Right lung (tissue), 5 donors: ENCODE results near the gene FOSL1. TPM values are rescaled to one million over a fixed set of nuclear protein-coding genes. Genes with fewer than 3 reads are reported as not detected.

Experiments used
- DNase-seq, 2 donors: peaks; one replicate each; pipeline ENCODE4 v3.0.0-alpha.2; 2013
- polyA plus RNA-seq, 5 donors: library from polyadenylated mRNA; unstranded; fragments of 120-200 nt; gene quantifications; one replicate each; pipeline versions ENCODE4 v1.2.1 to v1.2.3, GENCODE V29; 2013; ENCODE audit warnings: inconsistent platforms in 1 of 5, low replicate concordance in 1 of 5; ENCODE audit not compliant: insufficient read length in 5 of 5, insufficient read depth in 1 of 5

The FOSL1 gene
- polyA plus RNA-seq, 5 donors, result 0.12 to 0.19 (median 0.13) TPM; not detected in 2

DNA sequence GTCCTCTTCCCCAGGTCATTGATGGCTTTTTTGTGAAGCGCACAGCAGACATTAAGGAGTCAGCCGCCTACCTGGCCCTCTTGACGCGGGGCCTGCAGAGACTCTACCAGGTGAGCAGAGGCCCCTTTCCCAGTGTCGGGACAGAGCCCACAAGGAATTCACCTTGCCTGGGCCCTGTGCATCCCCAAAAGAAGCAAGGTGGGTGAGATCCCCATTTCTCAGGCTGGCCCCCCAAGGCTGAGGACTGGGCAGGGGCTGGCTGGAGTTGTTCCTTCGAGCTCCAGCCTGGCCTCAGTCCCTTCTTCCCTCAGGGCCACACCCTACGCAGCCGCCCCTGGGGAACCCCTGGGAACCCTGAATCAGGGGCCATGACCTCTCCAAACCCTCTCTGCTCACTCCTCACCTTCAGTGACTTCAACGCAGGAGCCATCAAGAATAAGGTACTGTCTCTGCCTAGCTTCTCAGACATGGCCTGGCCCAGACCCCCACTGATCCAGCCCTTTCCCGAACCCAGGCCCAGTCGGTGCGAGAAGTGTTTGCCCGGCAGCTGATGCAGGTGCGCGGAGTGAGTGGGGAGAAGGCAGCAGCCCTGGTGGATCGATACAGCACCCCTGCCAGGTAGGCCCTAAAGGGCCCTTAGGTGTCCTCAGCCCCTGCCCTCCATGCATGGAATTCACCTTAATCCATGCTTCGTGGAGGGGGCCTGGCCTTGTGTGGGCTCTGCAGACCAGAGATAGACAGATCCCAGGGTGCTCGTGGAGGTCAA is 35.3 kb downstream of the FOSL1 start:
- no peak for DNase-seq

GRCh38 chr11:65863889-65864705 is 36.1 kb downstream of the FOSL1 start:
- DNase-seq, result no peak

GRCh38 chr11:65862941-65863888 is 37.0 kb downstream of the FOSL1 start:
- no peak for DNase-seq

DNA sequence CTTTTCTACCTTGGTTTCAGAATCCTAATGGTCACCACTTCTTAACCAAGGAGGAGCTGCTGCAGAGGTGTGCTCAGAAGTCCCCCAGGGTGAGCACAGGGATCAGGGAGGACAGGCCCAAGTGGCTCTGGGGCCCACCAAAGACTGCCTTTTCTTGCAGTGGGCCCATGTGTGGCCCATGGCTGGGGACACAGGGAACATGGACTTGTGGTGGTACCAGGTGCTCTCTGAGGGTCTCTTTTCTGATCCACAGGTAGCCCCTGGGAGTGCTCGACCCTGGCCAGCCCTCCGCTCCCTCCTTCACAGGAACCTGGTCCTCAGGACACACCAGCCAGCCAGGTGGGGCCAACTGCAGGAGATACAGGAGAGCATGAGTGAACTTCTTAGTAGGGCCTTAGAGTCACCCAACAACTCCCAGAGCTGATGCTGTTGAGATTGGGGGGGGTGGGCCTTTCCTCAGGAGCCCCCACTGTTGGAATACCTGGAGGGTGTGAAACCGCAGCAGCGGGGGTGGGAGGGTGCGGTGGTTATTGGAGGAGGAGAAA is 37.9 kb downstream of the FOSL1 start:
- no peak for DNase-seq

- no peak for DNase-seq
Measured at GRCh38 chr11:65861533-65862183, 38.5 kb downstream of the FOSL1 start.

GRCh38 chr11:65861165-65861505 is 39.1 kb downstream of the FOSL1 start:
- DNase-seq, result no peak

- DNase-seq, result peak; percentile 92 to 95
Measured at GRCh38 chr11:65860278-65861164, 39.7 kb downstream of the FOSL1 start, which contains the start of gene MUS81. Gene MUS81, plus strand, starts transcription at chr11:65860433. Its CDS starts 321 bp downstream, at chr11:65860754.

DNA sequence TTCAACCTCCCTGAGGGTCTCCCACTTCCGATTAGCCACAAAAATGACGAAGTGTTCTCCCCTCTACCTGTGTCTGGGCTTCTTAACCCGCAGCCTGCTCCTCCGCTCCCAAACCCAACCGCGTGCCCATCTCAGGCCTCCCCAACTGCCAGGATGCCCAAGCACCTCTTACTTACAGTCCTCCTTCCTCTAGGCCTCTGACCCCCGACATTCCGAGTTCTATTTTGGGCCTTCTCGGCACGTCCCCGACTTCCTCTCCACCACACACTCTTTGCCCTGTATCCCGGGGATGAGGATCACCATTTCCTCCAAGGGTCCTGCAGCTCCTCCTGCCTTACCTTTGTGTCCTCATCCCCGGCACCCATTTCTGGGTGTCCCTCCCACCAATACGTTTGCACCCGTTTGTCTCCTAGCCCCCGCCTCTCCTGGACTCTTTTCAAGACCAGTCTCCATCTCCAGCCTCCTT is 40.3 kb downstream of the FOSL1 start:
- no peak for DNase-seq

DNA sequence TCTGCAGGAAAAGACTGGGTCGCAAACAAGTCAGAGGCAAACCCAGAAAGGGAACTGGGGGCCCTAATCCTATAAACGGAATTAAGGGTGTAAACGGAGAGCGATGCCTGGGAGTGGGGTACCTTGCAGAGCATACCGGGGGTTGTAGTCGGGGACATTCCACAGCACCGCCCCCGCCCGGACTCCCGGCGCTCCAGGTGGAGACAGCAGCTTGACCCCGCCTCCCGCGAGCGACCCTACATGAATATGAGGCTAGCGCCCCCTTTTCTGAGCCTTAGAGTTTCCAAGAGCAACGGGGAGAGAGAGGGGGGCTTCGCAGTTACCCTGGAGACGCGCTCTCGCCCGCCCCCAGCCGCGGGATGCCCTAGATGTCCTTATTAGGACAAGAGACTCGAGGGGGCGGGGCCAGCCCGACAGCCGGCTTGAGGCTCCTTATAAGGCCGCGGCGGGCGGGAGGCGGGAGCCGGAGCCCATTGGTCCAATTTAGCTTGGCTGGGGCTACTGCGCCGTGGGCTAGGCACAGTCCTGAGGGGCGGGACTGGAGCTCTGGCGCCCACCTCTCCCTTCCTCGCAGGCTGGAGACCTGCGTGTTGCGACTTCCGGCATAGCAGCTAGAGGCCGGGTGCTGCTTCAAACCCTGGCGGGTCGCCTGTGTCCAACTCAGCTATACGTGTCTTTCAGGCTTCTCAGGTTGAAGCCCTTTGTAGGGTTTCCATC is 40.9 kb downstream of the FOSL1 start:
- peak; percentile 95 to 97 for DNase-seq

GRCh38 chr11:65858681-65859087 is 41.5 kb downstream of the FOSL1 start:
- no peak for DNase-seq

DNA sequence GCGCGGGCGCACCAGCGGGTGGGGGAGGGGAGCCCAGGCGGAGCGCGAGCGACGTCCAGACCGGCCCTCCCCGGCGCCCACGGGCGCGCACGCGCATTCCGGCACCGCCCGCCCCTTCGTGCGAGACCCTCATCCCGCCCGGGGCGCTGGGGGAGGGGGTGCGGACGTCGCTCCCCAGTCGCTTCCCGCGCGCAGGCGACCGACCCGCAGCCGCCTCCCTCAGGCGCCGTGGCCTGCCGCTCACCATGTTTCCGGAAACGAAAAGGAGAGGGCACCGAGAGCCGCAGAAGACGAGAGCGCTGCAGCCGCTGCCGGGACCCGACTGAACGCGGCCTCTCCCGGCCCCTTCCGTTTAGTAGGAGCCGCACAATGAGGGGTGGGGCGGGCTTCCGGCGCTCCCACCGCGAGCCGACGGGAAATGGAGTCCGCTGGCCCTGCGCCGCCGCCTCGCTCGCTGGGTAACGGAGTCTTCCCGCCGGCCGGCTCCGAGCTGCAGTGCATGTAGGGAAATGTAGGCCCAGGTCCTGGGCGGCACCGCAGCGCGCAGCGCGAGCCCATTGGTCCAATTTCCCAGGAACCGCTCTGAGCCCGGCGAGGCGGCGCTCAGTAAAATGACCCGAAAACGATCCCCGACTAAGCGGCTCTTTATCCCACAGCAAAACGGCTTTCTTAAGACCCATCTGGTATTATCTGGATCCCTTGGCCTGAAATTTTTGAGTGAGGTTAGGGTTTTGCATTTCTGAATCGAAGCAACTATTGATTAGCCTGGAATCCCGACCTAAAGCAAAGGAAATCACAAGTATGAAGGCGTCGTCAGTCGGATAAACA is 42.1 kb downstream of the FOSL1 start, which contains the start of gene CFL1:
CFL1 (minus strand) TSS at position 328 of the 828 bp plus-strand sequence; CDS start at position 247, 81 bp downstream.
- peak; percentile 97 to 98 for DNase-seq

DNA sequence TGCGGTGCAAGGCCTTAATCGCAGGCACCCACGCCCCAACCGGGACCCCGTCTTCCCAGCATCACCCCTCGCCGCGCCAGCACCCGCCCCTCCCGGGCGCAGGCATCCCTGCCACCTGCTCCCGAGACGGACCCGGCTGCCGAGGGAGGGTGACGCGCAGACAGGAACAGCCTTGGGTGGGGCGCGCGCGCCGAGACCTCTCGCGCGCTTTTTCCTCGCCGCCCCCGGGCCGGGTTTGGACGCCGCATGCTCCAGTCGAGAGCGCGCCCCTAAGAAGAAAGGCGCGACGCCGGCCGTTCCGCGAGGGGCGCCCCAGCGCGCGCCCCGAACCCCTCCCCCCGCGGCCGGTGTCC is 42.7 kb downstream of the FOSL1 start:
- no peak for DNase-seq

DNA sequence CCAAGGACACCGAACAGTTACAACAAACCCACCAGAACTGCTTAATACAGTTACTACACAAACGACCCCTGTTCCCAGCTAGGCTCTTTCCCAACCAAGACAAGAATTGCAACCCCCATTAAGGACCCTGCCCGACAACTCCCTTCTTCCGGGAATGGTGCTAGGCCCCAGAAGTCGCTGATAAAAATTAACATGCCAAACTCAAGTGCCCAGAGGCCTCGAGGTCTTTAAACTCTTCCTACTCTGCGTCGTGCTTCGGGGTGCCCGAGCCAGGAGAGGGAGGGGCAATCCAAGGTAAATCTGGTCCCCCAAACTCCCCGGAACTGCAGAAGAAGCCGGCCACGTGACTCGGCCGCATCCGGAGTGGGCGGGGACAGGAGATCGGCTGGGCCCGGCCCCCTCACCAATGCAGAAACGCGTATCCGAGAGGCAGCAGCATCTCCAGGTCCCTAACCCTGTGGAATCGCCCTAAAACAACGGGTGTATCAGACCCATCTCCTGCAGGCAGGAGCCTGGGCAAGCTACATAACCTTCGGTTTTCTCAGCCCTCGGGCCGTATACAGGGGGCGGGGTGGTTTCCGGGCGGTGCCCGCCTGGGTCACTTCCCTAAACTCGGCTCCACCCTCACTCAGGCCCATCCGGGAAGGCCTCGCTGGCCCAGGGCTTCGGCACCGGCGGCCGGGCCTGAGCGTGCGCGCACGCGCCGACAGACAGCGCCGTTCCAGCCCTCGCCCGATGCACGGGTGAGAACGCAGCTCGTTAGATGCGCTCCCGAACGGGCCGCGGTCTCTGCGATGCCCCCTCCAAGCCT is 43.3 kb downstream of the FOSL1 start:
- peak; percentile 62 to 76 for DNase-seq

GRCh38 chr11:65855927-65856363 is 44.2 kb downstream of the FOSL1 start:
- no peak for DNase-seq

DNA sequence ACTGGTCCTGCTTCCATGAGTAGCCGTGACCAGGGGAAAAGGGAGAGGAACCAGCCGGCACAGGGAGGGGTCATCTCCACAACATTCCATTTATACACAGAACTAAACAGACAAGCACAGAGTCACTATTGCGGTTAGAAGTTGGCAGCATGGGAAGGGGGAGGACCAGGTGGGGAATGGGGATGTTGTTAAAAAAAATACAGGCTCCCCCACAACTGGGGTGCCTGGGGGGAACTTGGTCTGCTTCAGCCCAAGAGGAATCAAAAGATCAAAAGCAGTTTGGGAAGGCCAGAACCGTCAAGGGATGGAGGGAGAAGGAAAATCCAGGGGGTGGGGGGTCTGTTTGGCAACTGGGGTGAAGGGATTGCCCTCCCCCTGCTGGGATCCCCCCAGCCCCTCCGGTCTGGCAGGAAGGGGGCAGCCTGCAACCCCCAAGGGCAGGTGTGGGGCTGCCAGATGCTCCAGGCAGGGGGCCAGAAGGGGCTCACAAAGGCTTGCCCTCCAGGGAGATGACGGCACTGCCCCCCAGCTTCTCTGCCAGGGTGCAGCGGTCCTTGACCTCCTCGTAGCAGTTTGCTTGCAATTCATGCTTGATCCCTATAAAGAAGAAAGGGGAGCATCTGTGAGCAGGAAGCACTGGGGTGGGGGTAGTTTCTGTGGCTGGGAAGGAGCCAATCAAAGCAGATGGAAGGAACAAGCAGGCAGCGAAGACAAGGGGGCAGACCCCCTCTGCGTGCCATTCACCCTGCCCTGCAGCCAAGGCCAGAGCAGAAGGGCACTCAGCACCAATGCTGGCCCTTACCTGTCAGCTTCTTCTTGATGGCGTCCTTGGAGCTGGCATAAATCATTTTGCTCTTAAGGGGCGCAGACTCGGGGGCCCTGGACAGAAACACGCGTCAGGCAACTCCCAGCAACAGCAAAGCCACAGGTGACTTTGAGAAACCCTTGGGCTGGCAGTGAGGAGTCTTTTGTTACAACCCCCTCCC is 45.0 kb downstream of the FOSL1 start:
- no peak for DNase-seq

GRCh38 chr11:65854161-65854592 is 46.0 kb downstream of the FOSL1 start:
- DNase-seq, result no peak
